Adipose tissue (tissue), 3 donors: ENCODE measurements around the gene COPS8. TPM values are rescaled to one million over a fixed set of nuclear protein-coding genes. Genes with fewer than 3 reads are reported as not detected.

ENCODE experiments used
- H3K27ac ChIP-seq: one replicate; pipeline ENCODE4 v1.5.1; 2013; ENCODE audit warnings: low read depth, low read length
- WGBS, 3 donors: extraction: QIAGEN DNeasy Blood & Tissue Kit; methylation state at CpG; one replicate each; pipeline ENCODE4 v1.1.7; 2013; 5-methylcytosine and 5-hydroxymethylcytosine counted together
- polyA plus RNA-seq, 3 donors: library from polyadenylated mRNA; stranded (reverse); fragments of 200-250 nt; gene quantifications; one replicate each; pipeline ENCODE4 v1.2.3, GENCODE V29; 2013
- donor health status: healthy with polysubstance abuse.
- donor health status: Bipolar disorder and iron deficiency.
- donor health status: healthy.

Gene COPS8
- polyA plus RNA-seq, 3 donors = 15.5 to 72.9 (median 45.7) TPM

DNA sequence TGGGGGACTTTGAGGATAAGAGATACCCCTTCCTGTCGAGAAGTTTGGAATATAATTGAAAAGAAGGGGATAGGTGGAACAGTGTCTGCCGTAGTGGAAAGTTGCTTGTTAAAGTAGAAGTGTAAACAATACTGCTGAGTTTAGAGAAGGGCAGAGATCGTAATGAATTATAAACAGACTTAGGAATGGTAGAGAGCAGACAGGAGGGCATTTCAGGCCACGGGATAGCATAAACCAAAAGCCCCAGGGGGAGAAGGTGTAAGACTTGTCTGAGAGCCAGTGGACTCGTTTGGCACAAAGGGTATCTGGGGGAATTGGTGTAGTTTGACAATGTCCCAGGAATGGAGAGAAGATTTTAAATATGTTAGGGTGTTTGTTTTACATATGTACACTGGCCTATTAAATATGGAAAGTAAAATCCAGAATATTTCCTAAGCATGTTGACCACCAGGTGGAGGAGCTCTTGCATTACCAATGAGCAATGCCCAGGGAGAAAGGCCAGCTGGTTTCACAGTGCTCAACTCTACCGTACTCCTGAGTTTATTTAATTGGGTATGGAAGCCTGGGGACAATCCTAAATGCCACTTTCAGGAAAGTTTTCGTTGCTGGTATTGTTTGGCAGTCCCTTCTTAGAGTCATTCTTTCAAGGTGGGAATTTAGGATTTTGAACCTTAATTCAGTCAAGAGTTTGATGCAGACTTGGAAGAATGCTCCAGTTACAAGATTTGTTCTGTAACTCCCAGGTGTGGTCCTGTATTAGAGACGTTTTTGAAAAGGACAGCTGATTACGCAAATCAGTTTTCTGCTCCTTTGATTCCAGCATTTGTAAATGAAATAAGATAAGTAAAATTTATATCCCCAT is 7.5 kb downstream of the COPS8 start:
- H3K27ac ChIP-seq = no peak overlapping the region
- 54 to 61% (median 55%) methylated on average over 9 of the region's 9 CpGs for WGBS, 3 donors

DNA sequence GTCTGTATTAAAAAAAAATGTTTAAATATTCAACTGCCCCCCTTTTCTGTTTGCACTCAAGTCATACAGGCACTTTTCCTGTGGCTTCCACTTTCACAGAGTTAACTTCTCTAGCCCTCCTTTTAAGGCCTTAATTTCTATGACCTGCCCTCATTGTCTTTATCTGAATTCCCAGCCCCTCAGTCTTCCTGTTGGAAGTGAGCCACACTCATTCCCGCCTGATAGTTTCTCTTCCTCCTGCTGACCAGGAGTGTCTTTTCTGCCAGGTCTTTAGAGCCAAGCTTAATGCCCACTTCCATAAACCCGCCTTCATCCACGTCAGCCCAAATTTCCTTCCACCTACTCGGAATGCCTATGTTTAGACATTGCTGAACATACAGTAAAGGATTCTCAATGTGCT is 10.5 kb downstream of the COPS8 start:
- H3K27ac ChIP-seq = no peak overlapping the region
- 77 to 84% (median 77%) methylated on average over 4 of the region's 4 CpGs for WGBS, 3 donors

DNA sequence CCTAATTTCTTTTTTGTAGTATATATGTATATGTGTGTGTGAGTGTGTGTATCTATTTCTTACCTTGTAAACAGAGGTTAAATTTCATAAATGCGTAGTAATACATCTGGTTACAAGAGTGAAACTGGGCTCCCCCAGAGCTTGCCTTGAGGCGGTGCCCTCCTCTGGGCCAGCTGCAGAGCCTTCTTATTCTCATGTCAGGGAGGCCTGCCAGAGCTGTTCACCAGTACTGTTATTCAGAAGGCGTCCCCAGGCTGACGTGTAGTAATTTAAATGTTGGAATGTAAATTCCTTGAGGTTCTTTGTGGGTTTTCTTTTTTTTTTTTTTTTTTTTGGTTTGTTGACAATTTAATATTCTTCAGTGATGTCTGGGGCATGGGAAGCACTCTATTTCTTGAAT is 11.2 kb downstream of the COPS8 start:
- no peak overlapping the region for H3K27ac ChIP-seq
- WGBS, 3 donors = 92 to 95% (median 93%) methylated on average over 4 of the region's 4 CpGs

DNA sequence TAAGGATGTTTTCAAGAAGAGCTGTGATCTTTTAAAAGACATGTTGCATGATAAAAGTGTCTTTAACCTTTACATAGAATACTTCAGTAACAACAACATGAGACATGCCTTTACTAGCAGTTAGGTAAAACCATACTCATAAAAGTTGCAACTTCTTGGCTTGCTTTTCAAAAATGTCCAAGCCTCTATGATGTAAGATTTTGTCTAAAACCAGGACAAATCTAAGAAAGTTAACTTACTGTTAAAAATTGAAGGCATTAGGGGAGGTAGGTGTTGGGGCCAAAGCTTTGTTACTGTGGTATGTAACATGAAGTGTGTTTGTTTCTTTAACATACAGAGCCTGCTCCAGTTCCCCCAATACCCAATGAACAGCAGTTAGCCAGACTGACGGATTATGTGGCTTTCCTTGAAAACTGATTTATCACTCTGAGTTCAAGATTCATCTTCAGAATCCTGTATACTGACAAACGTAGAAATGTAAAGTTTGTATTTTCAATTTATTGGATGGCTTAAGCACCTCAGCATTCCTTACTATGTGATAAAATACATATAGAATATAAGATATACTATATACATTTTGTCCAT is 11.7 kb downstream of the COPS8 start:
- no peak overlapping the region for H3K27ac ChIP-seq
- WGBS, 3 donors = 90 to 92% (median 91%) methylated on average over 2 of the region's 2 CpGs

DNA sequence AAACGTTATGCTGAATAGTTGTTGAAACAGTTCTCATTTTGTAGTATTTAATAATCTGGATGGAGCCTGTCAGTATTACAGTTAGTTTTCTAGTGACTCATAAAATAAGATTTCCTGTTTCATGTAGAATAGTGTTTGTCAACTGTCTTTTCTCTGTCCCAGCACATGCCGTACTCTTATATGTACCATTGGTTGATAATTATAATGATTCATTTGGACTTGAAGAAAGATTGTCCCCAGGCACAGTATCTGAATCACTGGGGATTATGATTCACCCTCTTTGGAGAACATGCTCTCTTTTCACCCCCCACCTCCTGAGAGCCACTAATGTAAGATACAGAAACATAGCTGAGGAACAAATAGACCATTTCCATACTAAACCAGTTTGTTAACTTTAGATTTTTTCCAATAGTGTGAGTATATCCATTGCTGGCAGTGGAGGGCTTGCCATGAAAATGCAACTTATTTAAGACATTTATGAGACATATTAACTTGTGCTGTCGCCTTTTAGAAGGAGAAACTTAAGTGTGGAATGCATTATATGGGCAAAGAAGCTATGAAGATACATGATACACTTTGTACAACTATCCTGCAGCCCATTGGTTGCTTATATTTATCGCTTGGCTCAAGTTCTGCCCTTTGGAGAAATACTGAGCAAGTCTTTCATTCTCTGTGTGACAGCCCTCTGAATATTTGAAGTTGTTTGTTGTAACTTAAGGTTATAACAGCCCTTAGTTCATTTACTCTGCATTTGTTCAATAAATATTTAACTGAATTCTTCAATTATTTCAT is 12.4 kb downstream of the COPS8 start:
- WGBS, 3 donors = 90 to 92% (median 90%) methylated on average over 4 of the region's 4 CpGs
- H3K27ac ChIP-seq = no peak overlapping the region

DNA sequence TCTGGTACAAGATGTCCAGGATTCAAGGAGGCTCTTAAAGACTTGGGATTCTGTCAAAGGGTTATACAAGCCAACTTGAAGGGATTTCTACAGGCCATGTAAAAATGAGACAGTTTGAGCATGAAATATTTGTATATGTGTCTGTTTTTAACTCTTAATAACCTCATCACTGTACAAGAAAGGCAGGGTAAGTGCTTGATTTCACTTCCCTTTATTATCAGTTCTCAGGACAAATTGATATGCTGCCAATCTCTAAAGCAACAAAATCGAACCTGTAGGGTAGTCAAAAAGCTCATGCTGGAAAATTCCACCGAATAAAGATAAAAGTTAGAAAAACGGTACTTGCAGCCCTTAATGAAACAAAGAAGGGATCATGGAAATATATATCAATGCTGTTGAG is 14.1 kb downstream of the COPS8 start:
- 81 to 95% (median 90%) methylated on average over 3 of the region's 3 CpGs for WGBS, 3 donors
- no peak overlapping the region for H3K27ac ChIP-seq

DNA sequence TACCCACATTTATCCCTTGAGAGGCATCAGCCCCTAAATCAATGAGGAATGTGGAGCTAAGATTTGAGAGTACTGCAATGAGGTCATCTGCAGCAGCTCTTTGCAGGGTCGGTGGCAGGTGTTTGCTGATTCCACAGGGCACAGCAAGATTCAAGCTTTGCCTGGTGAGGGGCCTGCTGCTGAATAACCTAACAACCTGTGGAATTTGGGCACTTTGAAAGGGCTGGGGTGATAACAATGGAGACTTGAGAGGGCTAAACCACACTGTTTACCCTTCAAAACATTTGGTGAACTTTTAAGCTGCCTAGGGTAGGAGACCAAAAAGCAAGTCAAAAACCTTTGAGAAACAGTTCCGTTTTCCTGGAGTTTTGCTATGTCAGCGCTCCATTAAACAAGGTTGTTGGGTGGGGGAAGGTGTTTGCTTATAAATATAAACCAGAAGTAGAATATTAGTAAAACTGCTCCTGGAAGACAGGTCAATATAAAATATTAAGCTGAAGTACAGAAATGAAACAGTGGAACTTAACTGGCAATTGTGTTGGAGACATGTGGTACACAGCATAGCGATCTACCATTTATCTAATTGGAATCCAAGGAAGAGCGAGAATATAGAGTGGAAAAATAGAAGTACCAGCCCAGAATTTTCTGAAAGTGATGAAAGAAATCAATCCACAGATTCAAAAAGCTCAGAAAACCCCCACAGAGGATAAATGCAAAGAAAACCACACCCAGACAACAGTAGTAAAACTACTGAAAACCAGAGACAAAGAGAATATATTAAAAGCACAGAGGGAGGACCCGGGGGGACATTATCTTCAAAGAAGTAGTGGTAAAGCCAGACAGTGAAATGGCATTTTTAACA is 15.7 kb downstream of the COPS8 start:
- WGBS, 3 donors = 85 to 95% (median 94%) methylated on average over 6 of the region's 6 CpGs
- H3K27ac ChIP-seq = no peak overlapping the region

DNA sequence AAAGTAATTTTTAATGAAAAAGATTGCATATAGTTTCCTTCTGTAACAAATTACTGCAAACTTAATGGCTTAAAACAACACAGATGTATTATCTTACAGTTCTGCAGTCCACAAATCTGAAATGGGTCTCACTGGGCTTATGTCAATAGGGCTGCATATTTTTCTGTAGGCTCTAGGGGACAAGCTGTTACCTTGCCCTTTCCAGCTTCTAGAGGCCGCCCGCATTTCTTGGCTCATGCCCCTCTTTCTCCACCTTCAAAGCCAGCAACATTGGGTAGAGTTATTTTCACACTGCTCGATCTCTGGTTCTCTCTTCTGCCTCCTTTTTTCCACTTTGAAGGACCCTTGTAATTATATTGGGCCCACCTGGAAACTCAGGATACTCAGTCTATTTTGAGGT is 16.7 kb downstream of the COPS8 start:
- WGBS, 3 donors = 94 to 98% (median 96%) methylated on average over 3 of the region's 3 CpGs
- no peak overlapping the region for H3K27ac ChIP-seq

DNA sequence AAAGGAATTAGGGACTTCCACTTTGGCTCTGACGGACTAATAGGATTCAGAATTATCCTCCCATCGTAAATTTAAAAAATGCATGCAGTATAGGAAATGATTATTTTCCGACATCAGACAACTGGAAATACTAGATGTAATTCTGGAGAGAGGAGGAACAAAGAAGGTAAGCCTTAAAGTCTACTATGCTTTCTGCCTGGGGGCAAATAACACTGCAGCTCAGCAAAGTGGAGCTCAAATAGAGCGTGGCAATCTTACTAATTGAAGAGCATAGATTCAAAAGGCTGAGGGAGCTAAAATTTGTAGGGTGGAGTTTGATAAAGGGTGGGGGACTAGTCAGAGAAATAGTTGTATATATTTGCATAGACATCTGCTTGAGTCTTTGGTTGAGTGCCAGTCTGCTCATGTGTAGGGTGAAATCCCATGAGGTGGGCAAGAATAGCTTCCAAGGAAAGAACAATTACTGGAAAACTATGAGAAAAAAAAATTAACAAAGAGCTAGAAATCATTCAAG is 23.8 kb downstream of the COPS8 start:
- WGBS, 3 donors = 97 to 98% (median 97%) methylated on average over 4 of the region's 4 CpGs
- H3K27ac ChIP-seq = no peak overlapping the region

DNA sequence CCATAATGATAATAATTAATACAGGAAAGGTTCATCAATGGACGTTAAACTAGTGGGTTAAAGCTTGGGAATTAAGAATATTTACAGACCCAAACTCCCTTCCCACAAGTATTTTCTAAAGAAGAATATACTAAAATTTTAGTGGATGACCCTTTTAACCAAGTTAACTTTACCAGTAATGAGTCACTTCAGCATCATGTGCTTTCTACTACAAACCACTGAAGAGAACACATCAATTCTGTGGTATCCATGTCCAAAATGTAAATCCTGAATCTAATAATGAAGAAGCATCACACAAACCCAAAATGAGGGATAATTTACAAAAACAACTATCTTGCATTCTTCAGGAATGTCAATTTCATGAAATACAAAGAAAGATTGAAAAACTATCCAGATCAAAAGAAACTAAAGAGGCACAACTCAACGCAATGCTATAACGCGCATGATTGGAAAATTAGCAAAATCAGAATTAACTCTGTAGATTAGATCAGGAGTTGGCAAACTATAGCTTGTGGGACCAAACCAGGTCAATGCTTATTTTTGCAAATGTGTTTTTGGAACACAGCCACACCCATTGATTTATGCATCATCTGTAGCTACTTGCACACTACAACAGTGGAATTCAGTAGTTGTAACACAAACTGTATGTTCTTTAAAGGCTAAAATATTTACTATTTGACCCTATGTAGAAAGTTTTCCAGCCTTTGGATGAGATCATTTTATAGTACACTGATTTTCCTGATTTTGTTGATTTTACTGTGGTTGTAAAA is 27.5 kb downstream of the COPS8 start:
- 82 to 91% (median 90%) methylated on average over 4 of the region's 4 CpGs for WGBS, 3 donors
- no peak overlapping the region for H3K27ac ChIP-seq

DNA sequence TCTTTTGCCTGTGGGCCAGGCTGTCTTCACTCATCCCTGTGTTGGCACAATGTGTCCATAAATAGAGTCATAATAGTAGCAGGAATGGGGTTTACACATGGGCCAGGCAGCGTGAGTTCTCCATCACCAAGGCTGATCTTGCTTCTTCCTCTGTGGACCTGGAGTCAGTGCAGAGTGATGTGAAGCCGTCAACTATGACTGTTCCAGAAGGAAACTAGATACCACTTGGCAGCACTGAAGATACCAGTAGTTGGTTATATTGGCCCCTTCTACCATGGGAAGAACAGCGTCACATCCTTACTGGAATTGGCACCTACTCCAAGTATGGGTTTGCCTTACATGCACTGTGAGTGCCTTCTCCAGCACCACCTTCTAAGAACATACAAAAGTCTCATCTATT is 30.2 kb downstream of the COPS8 start:
- no peak overlapping the region for H3K27ac ChIP-seq
- WGBS, 3 donors = 94 to 98% (median 97%) methylated on average over 3 of the region's 3 CpGs

DNA sequence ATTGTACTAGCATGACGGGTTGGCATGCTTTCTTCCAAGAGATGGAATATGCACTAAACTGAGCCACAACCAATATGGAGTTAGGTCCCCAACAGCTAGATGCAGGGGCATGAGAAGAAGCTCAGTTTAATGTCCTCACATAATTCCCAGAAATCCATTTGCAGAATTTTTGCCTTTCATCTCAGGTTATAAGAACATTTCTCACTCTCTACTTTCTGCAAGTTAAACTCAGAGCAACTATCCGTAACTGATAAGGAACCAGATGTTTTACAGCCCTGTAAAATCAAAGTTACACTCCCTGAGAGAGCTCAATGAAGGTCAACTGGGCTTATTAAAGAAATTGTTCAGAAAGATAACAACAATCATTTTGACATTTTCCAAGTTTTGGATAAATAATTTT is 30.7 kb downstream of the COPS8 start:
- 77 to 86% (median 80%) methylated on average over 2 of the region's 2 CpGs for WGBS, 3 donors
- H3K27ac ChIP-seq = no peak overlapping the region

DNA sequence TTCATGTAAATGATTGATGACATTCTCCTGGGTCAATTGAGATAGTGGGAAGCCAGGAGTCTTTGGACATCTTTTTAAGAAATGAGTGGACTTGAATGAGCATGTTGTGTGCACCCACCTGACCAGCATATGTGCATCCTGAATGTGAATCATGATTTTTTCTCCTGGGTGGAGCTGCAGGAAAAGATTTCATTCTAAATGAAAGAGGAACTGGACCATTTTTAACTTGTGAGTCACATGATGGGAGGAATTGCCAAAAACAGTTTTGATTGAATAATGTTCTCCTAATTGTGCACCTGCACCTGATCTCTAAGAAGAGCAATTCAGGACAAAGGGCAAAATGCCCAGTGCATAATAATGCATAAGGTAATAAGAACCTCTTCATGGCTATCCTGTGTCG is 32.3 kb downstream of the COPS8 start:
- 29 to 83% (median 54%) methylated on average over 1 of the region's 1 CpG for WGBS, 3 donors
- no peak overlapping the region for H3K27ac ChIP-seq

DNA sequence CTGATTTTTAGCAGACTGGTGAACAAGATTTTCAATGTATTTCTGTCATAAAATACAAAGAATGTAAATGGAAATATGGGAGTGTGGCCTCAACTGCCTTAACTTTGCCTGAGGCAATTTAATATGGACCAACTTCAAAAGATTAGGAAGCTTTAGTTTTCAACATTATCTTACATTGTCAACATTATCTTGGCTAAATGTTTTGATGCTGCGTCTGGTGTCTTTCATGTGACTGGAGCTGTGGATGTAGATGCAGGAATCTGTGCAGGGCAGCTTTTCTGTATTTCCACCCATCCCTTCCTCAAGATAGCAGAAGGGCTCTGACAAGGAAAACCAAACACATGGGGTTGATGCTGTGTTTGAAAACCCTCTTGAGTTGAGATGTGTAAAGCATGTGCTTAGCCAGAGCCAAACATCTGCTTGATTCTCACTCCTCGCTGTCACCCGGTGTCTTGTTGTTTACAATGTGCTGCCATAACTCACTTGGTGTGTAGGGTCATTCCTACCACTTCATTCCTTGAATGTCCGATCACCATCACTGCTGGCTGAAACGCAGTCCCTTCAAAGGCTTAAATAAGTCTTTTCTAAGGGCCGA is 33.0 kb downstream of the COPS8 start:
- 56 to 62% (median 59%) methylated on average over 6 of the region's 6 CpGs for WGBS, 3 donors
- no peak overlapping the region for H3K27ac ChIP-seq

DNA sequence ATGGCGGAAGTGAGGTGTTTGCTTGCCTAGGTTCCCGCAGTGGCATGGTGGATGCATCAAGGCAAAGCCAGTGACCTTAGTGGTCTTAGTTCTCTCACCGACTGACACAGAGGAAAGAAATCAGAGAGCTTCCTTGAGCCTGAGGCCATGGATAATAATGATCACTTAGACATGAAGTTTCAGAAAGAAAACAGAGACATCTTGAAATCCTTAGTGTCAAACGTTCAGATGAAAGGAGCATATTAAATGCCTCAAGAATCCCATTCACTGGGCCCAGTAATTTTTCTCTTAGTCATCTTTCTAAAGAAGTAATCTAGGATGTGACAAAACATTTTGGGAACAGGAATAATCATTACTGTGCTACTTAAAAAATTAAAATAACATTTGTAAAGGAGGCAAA is 35.2 kb downstream of the COPS8 start:
- 83 to 87% (median 86%) methylated on average over 4 of the region's 4 CpGs for WGBS, 3 donors

DNA sequence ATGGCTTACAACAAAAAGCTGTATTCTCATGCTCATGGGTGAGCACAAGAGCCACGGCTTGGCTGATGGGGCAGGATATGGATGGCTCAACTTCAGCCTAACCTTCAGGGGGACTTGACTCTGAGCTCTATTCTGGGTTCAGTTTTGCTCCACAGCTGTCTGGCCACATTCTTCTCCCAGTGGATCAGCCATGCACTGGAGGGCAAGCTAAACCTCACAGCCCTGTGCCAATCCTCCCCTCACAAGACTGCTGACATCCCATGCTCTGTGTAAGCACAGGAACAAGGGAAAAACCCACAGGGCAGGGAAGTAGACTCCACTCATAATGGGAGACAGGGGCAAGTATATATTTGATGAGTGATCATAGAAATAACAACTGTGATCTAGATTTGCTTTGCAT is 35.6 kb downstream of the COPS8 start:
- WGBS, 3 donors = 80 to 94% (median 90%) methylated on average over 1 of the region's 1 CpG
- no peak overlapping the region for H3K27ac ChIP-seq

More for the DNA sequence above, 35.2 kb downstream of the COPS8 start:
- no peak overlapping the region for H3K27ac ChIP-seq

DNA sequence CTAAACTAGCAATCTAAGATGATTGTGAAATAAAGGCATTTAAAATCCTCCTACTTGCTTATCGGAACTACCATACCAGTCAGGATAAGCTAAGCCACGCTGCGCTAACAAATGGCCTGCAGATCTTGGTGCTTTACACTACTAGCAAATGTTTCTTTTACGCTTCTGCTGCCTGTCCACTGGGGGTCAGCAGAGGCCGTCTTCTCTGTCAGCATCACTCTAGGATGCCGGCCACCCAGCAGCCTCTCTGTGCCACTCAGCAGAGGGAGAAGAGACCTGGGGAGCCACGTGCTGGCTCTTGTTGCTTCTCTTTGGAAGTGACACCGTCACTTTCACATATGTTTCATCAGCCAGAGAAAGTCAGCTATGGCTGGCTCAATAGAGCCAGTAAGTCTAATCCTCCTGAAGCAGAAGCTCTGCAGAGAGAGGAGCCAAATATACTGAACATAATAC is 36.6 kb downstream of the COPS8 start:
- 56 to 71% (median 64%) methylated on average over 8 of the region's 8 CpGs for WGBS, 3 donors
- no peak overlapping the region for H3K27ac ChIP-seq
